Measurements from ENCODE around the gene BTRC. TPM values are rescaled to one million over a fixed set of nuclear protein-coding genes. Genes with fewer than 3 reads are reported as not detected.

The BTRC gene
- total RNA-seq, 1 experiment from 2014 or later = 22.4 TPM

DNA sequence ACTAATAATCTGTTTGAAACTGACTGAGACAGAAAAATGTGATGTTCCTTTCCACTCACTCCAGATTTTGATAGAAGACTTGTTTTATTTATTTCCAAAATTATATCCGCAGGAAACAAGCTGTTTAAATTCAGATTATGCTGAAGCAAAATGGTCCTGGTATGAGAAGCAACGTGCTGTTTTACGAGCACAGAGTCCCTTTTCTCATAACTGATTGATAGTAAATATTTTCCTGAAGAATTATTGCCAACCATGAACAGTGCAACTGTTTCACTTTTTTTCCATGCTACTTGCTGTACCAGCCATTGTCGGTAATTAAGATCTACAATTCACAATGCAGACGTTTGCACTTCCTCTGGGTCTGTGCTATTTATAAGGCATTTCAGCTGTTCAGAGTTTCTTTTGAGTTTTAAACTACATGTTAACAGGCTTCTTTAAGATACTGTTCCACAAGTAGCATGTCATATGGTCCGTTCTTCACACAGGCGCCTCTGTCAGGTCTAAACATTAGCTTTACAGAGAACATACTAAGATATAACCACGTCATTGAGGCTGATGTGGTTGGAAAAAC is 130.3 kb downstream of the BTRC start:
- no peak overlapping the region; the same call in 1 of the 2 replicates for H3K27ac Mint-ChIP-seq
- POLR2A ChIA-PET = no interaction called here
- no peak overlapping the region for H3K4me3 Mint-ChIP-seq
- no peaks in the 10 kb centered on the region for H3K36me3 Mint-ChIP-seq
- TF ChIP-seq, protein P1, sequence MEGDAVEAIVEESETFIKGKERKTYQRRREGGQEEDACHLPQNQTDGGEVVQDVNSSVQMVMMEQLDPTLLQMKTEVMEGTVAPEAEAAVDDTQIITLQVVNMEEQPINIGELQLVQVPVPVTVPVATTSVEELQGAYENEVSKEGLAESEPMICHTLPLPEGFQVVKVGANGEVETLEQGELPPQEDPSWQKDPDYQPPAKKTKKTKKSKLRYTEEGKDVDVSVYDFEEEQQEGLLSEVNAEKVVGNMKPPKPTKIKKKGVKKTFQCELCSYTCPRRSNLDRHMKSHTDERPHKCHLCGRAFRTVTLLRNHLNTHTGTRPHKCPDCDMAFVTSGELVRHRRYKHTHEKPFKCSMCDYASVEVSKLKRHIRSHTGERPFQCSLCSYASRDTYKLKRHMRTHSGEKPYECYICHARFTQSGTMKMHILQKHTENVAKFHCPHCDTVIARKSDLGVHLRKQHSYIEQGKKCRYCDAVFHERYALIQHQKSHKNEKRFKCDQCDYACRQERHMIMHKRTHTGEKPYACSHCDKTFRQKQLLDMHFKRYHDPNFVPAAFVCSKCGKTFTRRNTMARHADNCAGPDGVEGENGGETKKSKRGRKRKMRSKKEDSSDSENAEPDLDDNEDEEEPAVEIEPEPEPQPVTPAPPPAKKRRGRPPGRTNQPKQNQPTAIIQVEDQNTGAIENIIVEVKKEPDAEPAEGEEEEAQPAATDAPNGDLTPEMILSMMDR (IDR thresholded peaks at IDR 0.05) = no peak
- TF ChIP-seq ZNF263 (CRISPR knock-in tag; IDR thresholded peaks at IDR 0.05; ENCODE audit: low read depth) (no peak), OVOL2 (CRISPR knock-in tag; IDR thresholded peaks at IDR 0.05; ENCODE audit: borderline replicate concordance) (no peak), GABPB1 (CRISPR knock-in tag; IDR thresholded peaks at IDR 0.05) (no peak), IRF2 (CRISPR knock-in tag; IDR thresholded peaks at IDR 0.05; ENCODE audit: borderline replicate concordance, low read depth) (no peak), RELA (CRISPR knock-in tag; IDR thresholded peaks at IDR 0.05; ENCODE audit: borderline replicate concordance) (no peak), TCF7 (CRISPR knock-in tag; IDR thresholded peaks at IDR 0.05; ENCODE audit: low read depth) (no peak), FOXP1 (CRISPR knock-in tag; IDR thresholded peaks at IDR 0.05; ENCODE audit: borderline replicate concordance) (no peak), ZNF416 (CRISPR knock-in tag; IDR thresholded peaks at IDR 0.05) (no peak), HMGA2 (CRISPR knock-in tag; IDR thresholded peaks at IDR 0.05) (no peak)
- TF ChIP-seq, protein P2, sequence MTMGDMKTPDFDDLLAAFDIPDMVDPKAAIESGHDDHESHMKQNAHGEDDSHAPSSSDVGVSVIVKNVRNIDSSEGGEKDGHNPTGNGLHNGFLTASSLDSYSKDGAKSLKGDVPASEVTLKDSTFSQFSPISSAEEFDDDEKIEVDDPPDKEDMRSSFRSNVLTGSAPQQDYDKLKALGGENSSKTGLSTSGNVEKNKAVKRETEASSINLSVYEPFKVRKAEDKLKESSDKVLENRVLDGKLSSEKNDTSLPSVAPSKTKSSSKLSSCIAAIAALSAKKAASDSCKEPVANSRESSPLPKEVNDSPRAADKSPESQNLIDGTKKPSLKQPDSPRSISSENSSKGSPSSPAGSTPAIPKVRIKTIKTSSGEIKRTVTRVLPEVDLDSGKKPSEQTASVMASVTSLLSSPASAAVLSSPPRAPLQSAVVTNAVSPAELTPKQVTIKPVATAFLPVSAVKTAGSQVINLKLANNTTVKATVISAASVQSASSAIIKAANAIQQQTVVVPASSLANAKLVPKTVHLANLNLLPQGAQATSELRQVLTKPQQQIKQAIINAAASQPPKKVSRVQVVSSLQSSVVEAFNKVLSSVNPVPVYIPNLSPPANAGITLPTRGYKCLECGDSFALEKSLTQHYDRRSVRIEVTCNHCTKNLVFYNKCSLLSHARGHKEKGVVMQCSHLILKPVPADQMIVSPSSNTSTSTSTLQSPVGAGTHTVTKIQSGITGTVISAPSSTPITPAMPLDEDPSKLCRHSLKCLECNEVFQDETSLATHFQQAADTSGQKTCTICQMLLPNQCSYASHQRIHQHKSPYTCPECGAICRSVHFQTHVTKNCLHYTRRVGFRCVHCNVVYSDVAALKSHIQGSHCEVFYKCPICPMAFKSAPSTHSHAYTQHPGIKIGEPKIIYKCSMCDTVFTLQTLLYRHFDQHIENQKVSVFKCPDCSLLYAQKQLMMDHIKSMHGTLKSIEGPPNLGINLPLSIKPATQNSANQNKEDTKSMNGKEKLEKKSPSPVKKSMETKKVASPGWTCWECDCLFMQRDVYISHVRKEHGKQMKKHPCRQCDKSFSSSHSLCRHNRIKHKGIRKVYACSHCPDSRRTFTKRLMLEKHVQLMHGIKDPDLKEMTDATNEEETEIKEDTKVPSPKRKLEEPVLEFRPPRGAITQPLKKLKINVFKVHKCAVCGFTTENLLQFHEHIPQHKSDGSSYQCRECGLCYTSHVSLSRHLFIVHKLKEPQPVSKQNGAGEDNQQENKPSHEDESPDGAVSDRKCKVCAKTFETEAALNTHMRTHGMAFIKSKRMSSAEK (CRISPR knock-in tag; IDR thresholded peaks at IDR 0.05; ENCODE audit: borderline replicate concordance) = no peak
- TF ChIP-seq, protein P3, sequence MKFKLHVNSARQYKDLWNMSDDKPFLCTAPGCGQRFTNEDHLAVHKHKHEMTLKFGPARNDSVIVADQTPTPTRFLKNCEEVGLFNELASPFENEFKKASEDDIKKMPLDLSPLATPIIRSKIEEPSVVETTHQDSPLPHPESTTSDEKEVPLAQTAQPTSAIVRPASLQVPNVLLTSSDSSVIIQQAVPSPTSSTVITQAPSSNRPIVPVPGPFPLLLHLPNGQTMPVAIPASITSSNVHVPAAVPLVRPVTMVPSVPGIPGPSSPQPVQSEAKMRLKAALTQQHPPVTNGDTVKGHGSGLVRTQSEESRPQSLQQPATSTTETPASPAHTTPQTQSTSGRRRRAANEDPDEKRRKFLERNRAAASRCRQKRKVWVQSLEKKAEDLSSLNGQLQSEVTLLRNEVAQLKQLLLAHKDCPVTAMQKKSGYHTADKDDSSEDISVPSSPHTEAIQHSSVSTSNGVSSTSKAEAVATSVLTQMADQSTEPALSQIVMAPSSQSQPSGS (CRISPR knock-in tag; IDR thresholded peaks at IDR 0.05; ENCODE audit: borderline replicate concordance, low read depth) = no peak
- TF ChIP-seq, protein P4, sequence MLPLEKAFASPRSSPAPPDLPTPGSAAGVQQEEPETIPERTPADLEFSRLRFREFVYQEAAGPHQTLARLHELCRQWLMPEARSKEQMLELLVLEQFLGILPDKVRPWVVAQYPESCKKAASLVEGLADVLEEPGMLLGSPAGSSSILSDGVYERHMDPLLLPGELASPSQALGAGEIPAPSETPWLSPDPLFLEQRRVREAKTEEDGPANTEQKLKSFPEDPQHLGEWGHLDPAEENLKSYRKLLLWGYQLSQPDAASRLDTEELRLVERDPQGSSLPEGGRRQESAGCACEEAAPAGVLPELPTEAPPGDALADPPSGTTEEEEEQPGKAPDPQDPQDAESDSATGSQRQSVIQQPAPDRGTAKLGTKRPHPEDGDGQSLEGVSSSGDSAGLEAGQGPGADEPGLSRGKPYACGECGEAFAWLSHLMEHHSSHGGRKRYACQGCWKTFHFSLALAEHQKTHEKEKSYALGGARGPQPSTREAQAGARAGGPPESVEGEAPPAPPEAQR (CRISPR knock-in tag; IDR thresholded peaks at IDR 0.05) = no peak
- TF ChIP-seq, protein P5, sequence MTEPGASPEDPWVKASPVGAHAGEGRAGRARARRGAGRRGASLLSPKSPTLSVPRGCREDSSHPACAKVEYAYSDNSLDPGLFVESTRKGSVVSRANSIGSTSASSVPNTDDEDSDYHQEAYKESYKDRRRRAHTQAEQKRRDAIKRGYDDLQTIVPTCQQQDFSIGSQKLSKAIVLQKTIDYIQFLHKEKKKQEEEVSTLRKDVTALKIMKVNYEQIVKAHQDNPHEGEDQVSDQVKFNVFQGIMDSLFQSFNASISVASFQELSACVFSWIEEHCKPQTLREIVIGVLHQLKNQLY (CRISPR knock-in tag; IDR thresholded peaks at IDR 0.05) = no peak
- TF ChIP-seq, protein P6, sequence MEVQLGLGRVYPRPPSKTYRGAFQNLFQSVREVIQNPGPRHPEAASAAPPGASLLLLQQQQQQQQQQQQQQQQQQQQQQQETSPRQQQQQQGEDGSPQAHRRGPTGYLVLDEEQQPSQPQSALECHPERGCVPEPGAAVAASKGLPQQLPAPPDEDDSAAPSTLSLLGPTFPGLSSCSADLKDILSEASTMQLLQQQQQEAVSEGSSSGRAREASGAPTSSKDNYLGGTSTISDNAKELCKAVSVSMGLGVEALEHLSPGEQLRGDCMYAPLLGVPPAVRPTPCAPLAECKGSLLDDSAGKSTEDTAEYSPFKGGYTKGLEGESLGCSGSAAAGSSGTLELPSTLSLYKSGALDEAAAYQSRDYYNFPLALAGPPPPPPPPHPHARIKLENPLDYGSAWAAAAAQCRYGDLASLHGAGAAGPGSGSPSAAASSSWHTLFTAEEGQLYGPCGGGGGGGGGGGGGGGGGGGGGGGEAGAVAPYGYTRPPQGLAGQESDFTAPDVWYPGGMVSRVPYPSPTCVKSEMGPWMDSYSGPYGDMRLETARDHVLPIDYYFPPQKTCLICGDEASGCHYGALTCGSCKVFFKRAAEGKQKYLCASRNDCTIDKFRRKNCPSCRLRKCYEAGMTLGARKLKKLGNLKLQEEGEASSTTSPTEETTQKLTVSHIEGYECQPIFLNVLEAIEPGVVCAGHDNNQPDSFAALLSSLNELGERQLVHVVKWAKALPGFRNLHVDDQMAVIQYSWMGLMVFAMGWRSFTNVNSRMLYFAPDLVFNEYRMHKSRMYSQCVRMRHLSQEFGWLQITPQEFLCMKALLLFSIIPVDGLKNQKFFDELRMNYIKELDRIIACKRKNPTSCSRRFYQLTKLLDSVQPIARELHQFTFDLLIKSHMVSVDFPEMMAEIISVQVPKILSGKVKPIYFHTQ (CRISPR knock-in tag; IDR thresholded peaks at IDR 0.05) = no peak
- TF ChIP-seq, protein P7, sequence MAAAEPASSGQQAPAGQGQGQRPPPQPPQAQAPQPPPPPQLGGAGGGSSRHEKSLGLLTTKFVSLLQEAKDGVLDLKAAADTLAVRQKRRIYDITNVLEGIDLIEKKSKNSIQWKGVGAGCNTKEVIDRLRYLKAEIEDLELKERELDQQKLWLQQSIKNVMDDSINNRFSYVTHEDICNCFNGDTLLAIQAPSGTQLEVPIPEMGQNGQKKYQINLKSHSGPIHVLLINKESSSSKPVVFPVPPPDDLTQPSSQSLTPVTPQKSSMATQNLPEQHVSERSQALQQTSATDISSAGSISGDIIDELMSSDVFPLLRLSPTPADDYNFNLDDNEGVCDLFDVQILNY (CRISPR knock-in tag; IDR thresholded peaks at IDR 0.05) = no peak
- TF ChIP-seq, protein P8, sequence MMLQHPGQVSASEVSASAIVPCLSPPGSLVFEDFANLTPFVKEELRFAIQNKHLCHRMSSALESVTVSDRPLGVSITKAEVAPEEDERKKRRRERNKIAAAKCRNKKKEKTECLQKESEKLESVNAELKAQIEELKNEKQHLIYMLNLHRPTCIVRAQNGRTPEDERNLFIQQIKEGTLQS (CRISPR knock-in tag; conservative IDR thresholded peaks at IDR 0.05) = no peak
- no peak for ATAC-seq
- no peaks in the 10 kb centered on the region for H3K27me3 Mint-ChIP-seq (ENCODE audit: low read depth)
- no peak for DNase-seq (ENCODE audit: low spot score)
- H3K4me1 Mint-ChIP-seq = peaks cover 44% of the 10 kb centered on the region
- no peaks in the 10 kb centered on the region for H3K9me3 Mint-ChIP-seq
- CTCF ChIA-PET = interaction anchor here (0.6 to 6.5 kb wide), 7 partner anchors 17 to 271 kb away, joined by 3 to 47 read pairs (median 4); no protein-coding TSS in a partner anchor
